Right lobe of liver (tissue), 4 donors: Measurements from ENCODE around the gene PM20D1.

Source experiments
- POLR2A ChIP-seq: fragments of 450-650 bp; IDR thresholded peaks from one replicate; pipeline ENCODE4 v1.6.1; 2017; ENCODE audit warnings: antibody characterized with exemption, mild to moderate bottlenecking
- TF ChIP-seq, protein P1 (sequence below), 4 donors: fragments of 200-600 bp in 3 of 4; fragments of 450-650 bp in 1 of 4; IDR thresholded peaks; one replicate each; pipeline versions ENCODE4 v1.5.1 to v1.8.0; 2016 to 2022; ENCODE audit warnings: antibody characterized with exemption in 4 of 4, mild to moderate bottlenecking in 2 of 4
- donor health status: DM: no; HTN: no; CAD: no.
- donor health status: DM: no; HTN: no; CAD: no.
- donor health status: DM: no; HTN: yes; CAD: no.

DNA sequence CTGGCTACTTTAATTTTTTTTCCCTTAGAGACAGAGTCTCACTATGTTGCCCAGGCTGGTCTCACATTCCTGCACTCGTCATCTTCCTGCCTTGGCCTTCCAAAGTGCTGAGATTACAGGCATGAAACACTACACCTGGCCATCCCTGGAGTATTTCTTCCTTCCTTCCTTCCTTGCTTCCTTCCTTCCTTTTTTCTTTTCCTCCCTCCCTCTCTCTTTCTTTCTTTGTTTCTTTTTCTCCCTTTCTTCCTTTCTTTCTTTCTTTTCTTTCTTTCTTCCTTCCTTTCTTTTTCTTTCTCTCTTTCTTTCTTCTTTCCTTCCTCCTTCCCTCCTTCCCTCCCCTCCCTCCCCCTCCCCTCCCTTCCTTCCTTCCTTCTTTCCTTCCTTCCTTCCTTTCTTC is 46.4 kb upstream of the PM20D1 start:
- TF ChIP-seq, protein P1, sequence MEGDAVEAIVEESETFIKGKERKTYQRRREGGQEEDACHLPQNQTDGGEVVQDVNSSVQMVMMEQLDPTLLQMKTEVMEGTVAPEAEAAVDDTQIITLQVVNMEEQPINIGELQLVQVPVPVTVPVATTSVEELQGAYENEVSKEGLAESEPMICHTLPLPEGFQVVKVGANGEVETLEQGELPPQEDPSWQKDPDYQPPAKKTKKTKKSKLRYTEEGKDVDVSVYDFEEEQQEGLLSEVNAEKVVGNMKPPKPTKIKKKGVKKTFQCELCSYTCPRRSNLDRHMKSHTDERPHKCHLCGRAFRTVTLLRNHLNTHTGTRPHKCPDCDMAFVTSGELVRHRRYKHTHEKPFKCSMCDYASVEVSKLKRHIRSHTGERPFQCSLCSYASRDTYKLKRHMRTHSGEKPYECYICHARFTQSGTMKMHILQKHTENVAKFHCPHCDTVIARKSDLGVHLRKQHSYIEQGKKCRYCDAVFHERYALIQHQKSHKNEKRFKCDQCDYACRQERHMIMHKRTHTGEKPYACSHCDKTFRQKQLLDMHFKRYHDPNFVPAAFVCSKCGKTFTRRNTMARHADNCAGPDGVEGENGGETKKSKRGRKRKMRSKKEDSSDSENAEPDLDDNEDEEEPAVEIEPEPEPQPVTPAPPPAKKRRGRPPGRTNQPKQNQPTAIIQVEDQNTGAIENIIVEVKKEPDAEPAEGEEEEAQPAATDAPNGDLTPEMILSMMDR (IDR thresholded peaks at IDR 0.05): no peak
- TF ChIP-seq POLR2A: no peak
